WTC11 (cell line): Measurements from ENCODE around the gene PPTC7. TPM values are rescaled to one million over a fixed set of nuclear protein-coding genes. Genes with fewer than 3 reads are reported as not detected.
A peak's percentile ranks its signal among the peaks of the same experiment; 100 is the strongest.

ENCODE experiments used
- ATAC-seq: fragments of 200-7000 bp; cut with Tn5 transposase; 2 replicates; pipeline ENCODE4 v1.10.0; 2021; ENCODE audit warnings: mild to moderate bottlenecking, moderate library complexity
- CTCF ChIA-PET: fragments of 300-600 bp; sonication (Branson Sonifier 250); formaldehyde crosslinking; loops from one replicate; lab custom pipeline; 2021; ENCODE audit warnings: antibody characterized with exemption; lab: Charles Lee
- POLR2A ChIA-PET: fragments of 350-600 bp; sonication (Branson Sonifier 250); formaldehyde crosslinking; loops from one replicate; lab custom pipeline; 2021; ENCODE audit warnings: antibody characterized with exemption; lab: Charles Lee
- DNase-seq: peaks from one replicate; pipeline ENCODE4 v3.0.0; 2021; ENCODE audit warnings: low spot score
- H3K27ac Mint-ChIP-seq: 2 replicates; pipeline ENCODE4 v1.8.0; 2021; ENCODE audit warnings: mixed read lengths
- H3K27me3 Mint-ChIP-seq: 2 replicates; pipeline ENCODE4 v1.8.0; 2021; ENCODE audit warnings: low read depth, mild to moderate bottlenecking, moderate library complexity, mixed read lengths
- H3K36me3 Mint-ChIP-seq: 2 replicates; pipeline ENCODE4 v1.8.0; 2021; ENCODE audit warnings: mixed read lengths
- H3K4me1 Mint-ChIP-seq: 2 replicates; pipeline ENCODE4 v1.8.0; 2022; ENCODE audit warnings: mixed read lengths
- H3K4me3 Mint-ChIP-seq: 2 replicates; pipeline ENCODE4 v1.8.0; 2021; ENCODE audit warnings: mild to moderate bottlenecking, moderate library complexity, mixed read lengths
- H3K9me3 Mint-ChIP-seq: 2 replicates; pipeline ENCODE4 v1.8.0; 2021; ENCODE audit warnings: mixed read lengths
- ARID4B ChIP-seq: sonication (generic); formaldehyde crosslinking; IDR thresholded peaks from 2 replicates; pipeline ENCODE4 v1.8.0; 2023; ENCODE audit warnings: missing genetic modification reagents, mild to moderate bottlenecking, borderline replicate concordance
- ATF6 ChIP-seq: sonication (generic); formaldehyde crosslinking; IDR thresholded peaks from 2 replicates; pipeline ENCODE4 v1.8.1; 2023; ENCODE audit warnings: mild to moderate bottlenecking, missing genetic modification reagents
- E2F1 ChIP-seq: sonication (generic); formaldehyde crosslinking; IDR thresholded peaks from 2 replicates; pipeline ENCODE4 v1.8.0; 2022; ENCODE audit warnings: mild to moderate bottlenecking, missing genetic modification reagents
- ETV6 ChIP-seq: sonication (generic); formaldehyde crosslinking; IDR thresholded peaks from 2 replicates; pipeline ENCODE4 v1.8.1; 2022; ENCODE audit warnings: mild to moderate bottlenecking, missing genetic modification reagents
- IRF1 ChIP-seq: sonication (generic); formaldehyde crosslinking; IDR thresholded peaks from 2 replicates; pipeline ENCODE4 v1.8.0; 2023; ENCODE audit warnings: missing genetic modification reagents
- JUN ChIP-seq: sonication (generic); formaldehyde crosslinking; IDR thresholded peaks from 2 replicates; pipeline ENCODE4 v1.8.0; 2023; ENCODE audit warnings: mild to moderate bottlenecking, missing genetic modification reagents
- KAT7 ChIP-seq: sonication (generic); formaldehyde crosslinking; IDR thresholded peaks from 2 replicates; pipeline ENCODE4 v1.8.1; 2023; ENCODE audit warnings: missing genetic modification reagents, mild to moderate bottlenecking, borderline replicate concordance
- NFE2L1 ChIP-seq: sonication (generic); formaldehyde crosslinking; IDR thresholded peaks from 2 replicates; pipeline ENCODE4 v1.8.1; 2023; ENCODE audit warnings: missing genetic modification reagents
- PRRX2 ChIP-seq: fragments of 250-450 bp; sonication (Bioruptor Pico); IDR thresholded peaks from 2 replicates; pipeline ENCODE4 v1.8.0; 2021; ENCODE audit warnings: mild to moderate bottlenecking
- SMAD3 ChIP-seq: sonication (generic); formaldehyde crosslinking; IDR thresholded peaks from 2 replicates; pipeline ENCODE4 v1.8.0; 2022; ENCODE audit warnings: missing genetic modification reagents, mild to moderate bottlenecking, borderline replicate concordance
- USF1 ChIP-seq: sonication (generic); formaldehyde crosslinking; IDR thresholded peaks from 2 replicates; pipeline ENCODE4 v1.8.0; 2022; ENCODE audit warnings: mild to moderate bottlenecking, missing genetic modification reagents
- ZMAT4 ChIP-seq: fragments of 250-450 bp; sonication (Bioruptor Pico); IDR thresholded peaks from 2 replicates; pipeline ENCODE4 v1.9.0; 2021; ENCODE audit warnings: mild to moderate bottlenecking
- ZNF121 ChIP-seq: sonication (generic); formaldehyde crosslinking; IDR thresholded peaks from 2 replicates; pipeline ENCODE4 v1.8.0; 2023; ENCODE audit warnings: missing genetic modification reagents
- ZNF138 ChIP-seq: sonication (generic); formaldehyde crosslinking; conservative IDR thresholded peaks from 2 replicates; pipeline ENCODE4 v1.8.1; 2022; ENCODE audit warnings: mild to moderate bottlenecking, moderate library complexity, missing genetic modification reagents
- ZNF423 ChIP-seq: fragments of 250-450 bp; sonication (Bioruptor Pico); IDR thresholded peaks from 2 replicates; pipeline ENCODE4 v2.1.2; 2022; ENCODE audit warnings: mild to moderate bottlenecking, moderate library complexity
- ZNF425 ChIP-seq: fragments of 250-450 bp; sonication (Bioruptor Pico); conservative IDR thresholded peaks from 2 replicates; pipeline ENCODE4 v1.9.0; 2021; ENCODE audit warnings: mild to moderate bottlenecking
- total RNA-seq: library from RNA; stranded (reverse); gene quantifications from 3 replicates; pipeline ENCODE4 v1.2.3, GENCODE V29; 2021

Gene PPTC7
- total RNA-seq, 1 experiment from 2014 or later: 15.6 TPM

GRCh38 chr12:110549716-110550115 is 33.4 kb downstream of the PPTC7 start:
- DNase-seq (no peak), ATAC-seq (no peak)
- ChIA-PET POLR2A (no interaction called here), CTCF (interaction anchor here (1.3 kb wide), 2 partner anchors 30 to 99 kb away, joined by 3 to 6 read pairs; partner anchors contain the start of gene ARPC3)
- Mint-ChIP-seq H3K27me3 (no peaks in the 10 kb centered on the region), H3K9me3 (no peaks in the 10 kb centered on the region), H3K27ac (peak overlapping the region; percentile 72), H3K4me3 (no peak overlapping the region), H3K36me3 (peaks cover 26% of the 10 kb centered on the region), H3K4me1 (peaks cover 4% of the 10 kb centered on the region; the same call in 1 of the 2 replicates)
- no peak for TF ChIP-seq JUN (CRISPR knock-in tag)
- TF ChIP-seq ARID4B (CRISPR knock-in tag): no peak
- TF ChIP-seq ZNF138 (CRISPR knock-in tag): no peak
- no peak for TF ChIP-seq IRF1
- TF ChIP-seq KAT7 (CRISPR knock-in tag): no peak
- TF ChIP-seq ETV6 (CRISPR knock-in tag): no peak
- no peak for TF ChIP-seq PRRX2 (CRISPR knock-in tag)
- no peak for TF ChIP-seq E2F1 (CRISPR knock-in tag)
- no peak for TF ChIP-seq USF1 (CRISPR knock-in tag)
- no peak for TF ChIP-seq NFE2L1 (CRISPR knock-in tag)
- no peak for TF ChIP-seq ZNF121 (CRISPR knock-in tag)
- no peak for TF ChIP-seq ZNF423 (CRISPR knock-in tag)
- no peak for TF ChIP-seq ATF6 (CRISPR knock-in tag)
- no peak for TF ChIP-seq SMAD3 (CRISPR knock-in tag)
- no peak for TF ChIP-seq ZMAT4
- no peak for TF ChIP-seq ZNF425
